GM08714 (cell line): ENCODE measurements around the gene LIMS2.

Experiments used
- H3K4me3 ChIP-seq: fragments of 200-500 bp; sonication (Bioruptor generic); 2 replicates; pipeline ENCODE4 v1.5.1; 2014; ENCODE audit warnings: mild to moderate bottlenecking, low read length, inconsistent platforms
- ZNF274 ChIP-seq: IDR thresholded peaks from 2 replicates; pipeline ENCODE4 v1.6.1; 2012; ENCODE audit warnings: mild to moderate bottlenecking, low read depth, low read length

Gene LIMS2

DNA sequence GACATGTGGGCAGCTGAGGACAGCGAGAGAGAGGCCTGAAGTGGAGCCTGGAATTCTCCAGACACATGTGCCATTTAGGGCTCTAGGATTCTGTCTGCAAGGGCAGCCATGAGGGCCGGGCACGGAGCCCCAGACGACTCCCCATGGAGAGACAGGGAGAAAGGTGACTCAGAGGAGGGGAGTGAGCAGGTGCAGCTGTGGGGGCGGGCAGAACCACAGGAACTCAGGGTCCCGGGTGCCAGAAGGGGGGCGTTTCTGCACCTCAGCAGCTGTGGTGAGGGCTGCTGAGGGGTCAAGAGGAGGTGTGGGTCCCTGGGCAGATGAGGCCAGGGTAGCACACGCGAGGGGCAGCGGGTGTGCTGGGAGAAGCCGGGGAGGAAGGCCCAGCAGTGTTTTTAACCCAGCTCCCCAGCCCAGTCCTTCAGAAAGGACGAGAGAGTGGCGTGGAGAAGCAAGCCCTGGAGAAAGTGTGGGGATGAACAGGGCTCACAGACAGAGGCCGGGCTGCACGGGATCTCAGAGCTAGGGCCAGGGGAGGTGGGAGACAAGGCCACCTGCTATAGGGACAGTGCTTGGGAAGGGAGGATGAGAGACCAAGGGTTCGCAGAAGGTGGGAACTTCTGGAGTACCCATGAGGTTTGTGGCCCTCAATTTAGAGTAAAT lies 21.8 kb downstream of the LIMS2 start:
- no peak for TF ChIP-seq ZNF274
- H3K4me3 ChIP-seq: no peak overlapping the region

DNA sequence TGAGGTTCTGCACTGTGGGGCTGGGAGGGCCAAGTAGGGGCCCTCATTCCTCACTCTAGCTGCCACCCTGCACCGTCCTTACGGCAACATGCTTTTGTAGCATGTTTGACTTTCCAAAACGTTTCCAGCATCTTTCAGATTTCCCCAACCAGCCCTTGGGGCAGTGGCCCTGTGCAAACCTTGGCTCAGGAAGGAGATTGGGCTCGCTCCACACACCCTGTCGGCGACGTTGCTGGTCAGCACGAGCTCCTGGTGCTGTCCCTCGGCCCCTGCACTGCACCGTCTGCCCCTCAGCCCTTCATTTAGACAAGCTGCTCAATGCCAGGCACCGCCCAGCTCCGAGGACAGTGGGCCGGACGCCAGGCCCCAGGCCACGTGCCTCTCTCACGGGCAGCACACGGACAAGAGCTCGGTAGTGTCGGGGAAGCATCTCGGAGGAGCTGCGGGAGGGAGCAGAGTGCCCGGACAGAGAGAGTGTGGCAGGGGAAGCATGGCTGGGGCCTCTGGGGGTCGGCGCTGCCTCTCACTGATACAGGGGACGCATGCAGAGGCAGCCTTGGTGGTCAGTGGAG lies 22.5 kb downstream of the LIMS2 start:
- no peak overlapping the region for H3K4me3 ChIP-seq
- TF ChIP-seq ZNF274: no peak

DNA sequence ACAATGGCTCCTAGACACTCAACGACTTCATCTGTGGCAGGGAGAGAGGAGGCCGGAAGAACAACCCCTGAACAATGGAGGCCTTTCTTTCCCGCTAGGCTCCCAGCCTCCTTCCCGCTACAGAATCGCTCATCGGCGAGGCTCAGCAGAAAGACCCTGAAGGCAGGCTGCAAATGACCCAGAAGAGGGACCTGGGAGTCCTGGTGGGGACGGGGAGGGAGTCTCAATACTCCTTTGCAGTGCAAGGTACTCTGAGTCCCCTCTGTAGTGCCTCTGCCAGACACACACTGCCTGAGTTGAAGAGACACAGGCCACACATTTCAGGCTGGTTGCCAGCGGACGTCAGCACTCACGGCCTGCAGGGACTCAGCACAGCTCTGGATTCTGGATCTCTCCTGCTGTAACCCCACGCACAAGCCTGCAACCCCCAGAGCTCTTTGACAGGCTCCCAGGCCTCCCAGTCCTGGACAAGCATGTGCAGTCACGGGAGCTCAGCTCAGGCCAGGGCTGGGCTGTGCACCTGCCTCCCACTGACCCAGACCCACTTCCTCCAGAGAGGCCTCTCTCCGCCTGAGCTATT lies 23.3 kb downstream of the LIMS2 start:
- no peak overlapping the region for H3K4me3 ChIP-seq
- no peak for TF ChIP-seq ZNF274

DNA sequence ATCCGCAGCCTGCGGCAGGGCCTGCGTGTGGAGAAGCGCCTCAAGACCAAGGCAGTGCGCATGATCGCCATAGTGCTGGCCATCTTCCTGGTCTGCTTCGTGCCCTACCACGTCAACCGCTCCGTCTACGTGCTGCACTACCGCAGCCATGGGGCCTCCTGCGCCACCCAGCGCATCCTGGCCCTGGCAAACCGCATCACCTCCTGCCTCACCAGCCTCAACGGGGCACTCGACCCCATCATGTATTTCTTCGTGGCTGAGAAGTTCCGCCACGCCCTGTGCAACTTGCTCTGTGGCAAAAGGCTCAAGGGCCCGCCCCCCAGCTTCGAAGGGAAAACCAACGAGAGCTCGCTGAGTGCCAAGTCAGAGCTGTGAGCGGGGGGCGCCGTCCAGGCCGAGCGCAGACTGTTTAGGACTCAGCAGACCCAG lies 23.9 kb downstream of the LIMS2 start:
- TF ChIP-seq ZNF274: no peak
- no peak overlapping the region for H3K4me3 ChIP-seq

DNA sequence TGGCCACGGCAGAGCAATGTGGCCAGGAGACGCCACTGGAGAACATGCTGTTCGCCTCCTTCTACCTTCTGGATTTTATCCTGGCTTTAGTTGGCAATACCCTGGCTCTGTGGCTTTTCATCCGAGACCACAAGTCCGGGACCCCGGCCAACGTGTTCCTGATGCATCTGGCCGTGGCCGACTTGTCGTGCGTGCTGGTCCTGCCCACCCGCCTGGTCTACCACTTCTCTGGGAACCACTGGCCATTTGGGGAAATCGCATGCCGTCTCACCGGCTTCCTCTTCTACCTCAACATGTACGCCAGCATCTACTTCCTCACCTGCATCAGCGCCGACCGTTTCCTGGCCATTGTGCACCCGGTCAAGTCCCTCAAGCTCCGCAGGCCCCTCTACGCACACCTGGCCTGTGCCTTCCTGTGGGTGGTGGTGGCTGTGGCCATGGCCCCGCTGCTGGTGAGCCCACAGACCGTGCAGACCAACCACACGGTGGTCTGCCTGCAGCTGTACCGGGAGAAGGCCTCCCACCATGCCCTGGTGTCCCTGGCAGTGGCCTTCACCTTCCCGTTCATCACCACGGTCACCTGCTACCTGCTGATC lies 24.4 kb downstream of the LIMS2 start:
- TF ChIP-seq ZNF274: no peak

DNA sequence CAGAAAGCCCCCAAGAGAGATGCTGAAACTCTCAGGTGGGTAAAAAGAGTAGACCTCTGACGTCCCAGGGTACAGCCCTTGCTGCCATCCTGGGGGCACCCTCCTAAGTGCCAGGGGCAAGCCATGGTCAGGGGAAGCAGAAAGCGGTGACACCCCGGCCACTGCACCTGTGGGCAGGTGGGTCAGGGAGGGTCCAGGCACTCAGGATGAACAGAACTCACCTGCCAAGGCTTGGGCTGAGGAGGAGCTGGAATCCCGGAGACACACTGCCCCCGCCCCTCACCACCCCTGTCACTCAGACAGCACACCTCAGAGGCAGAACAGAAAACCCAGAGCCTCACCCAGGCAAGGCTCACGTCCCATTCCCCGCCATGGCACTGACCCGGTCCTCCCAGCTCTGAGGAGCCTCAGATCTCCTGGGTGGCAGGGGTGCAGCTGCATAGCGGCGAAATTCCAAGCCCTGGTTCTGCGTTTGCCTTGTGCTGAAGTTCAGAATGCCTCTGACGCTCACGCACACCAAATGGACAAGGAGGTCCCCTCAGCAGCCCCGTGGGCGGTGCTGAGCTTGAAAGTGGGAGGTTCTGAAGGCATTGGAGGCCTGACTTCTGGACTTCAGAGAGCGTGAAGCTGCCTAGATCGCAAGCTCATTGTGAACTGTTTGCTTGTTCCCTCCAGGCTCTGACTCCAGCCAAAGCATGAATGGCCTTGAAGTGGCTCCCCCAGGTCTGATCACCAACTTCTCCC lies 25.1 kb downstream of the LIMS2 start:
- TF ChIP-seq ZNF274: no peak
- no peak overlapping the region for H3K4me3 ChIP-seq

More for the DNA sequence above, 24.4 kb downstream of the LIMS2 start:
- no peak overlapping the region for H3K4me3 ChIP-seq

DNA sequence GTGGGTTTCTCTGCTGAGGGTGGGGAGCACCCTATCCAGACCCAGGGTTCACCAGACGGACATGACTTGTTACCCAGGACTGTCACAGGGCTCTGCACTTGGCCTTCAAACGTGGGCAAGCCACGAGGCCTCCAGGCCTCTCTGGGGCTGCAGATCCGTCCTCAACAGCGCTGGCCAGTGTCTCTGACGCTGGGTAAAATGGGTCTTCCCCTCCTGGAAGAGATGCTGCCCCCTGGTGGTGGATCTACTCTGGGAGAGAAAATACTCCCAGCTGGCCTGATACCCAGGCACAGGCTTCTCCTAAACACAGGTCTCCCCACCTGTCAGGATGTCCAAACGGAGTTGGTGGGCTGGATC lies 25.7 kb downstream of the LIMS2 start:
- H3K4me3 ChIP-seq: no peak overlapping the region
- no peak for TF ChIP-seq ZNF274

DNA sequence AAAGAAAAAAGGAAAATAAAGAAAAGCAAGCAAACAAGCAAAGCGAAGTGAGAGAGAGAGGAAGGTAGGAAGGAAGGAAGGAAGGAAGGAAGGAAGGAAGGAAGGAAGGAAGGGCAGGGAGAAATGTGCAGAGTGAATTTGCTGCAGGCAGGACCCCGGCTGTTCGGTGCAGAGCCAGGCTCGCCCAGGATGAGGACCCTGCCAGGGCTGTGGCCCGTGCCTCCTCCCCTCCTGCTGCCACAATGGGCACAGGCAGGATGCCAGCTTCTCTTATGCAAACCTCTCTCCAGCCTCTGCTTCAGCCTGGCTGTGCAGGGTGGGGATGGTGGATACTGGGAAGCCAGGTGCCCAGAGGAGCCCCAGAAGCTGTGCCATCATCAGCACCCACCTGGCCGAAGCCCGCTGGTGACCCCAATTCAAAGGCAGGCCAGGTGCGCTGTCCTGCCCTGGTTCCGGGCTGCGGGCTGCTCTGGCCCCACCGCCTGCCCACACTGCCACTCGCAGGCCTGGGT lies 26.2 kb downstream of the LIMS2 start:
- TF ChIP-seq ZNF274: no peak
- H3K4me3 ChIP-seq: no peak overlapping the region

DNA sequence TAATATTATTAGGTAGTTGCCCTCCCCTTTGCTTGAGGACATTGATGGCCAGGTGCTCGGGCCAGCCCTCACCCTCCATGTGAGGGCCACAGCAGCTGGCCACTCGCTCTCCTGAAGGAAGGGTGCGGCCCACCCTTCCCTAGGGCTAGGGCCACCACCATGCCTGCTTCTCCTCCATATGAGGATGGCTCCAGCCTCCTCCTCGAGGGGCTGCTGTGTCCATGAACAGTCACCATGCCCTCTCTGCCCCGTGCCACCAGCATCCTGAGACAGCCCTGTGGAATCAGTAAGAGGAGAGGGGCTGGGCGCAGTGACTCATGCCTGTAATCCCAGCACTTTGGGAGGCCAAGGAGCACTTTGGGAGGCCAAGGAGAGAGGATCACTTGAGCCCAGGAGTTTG lies 27.0 kb downstream of the LIMS2 start:
- H3K4me3 ChIP-seq: no peak overlapping the region

DNA sequence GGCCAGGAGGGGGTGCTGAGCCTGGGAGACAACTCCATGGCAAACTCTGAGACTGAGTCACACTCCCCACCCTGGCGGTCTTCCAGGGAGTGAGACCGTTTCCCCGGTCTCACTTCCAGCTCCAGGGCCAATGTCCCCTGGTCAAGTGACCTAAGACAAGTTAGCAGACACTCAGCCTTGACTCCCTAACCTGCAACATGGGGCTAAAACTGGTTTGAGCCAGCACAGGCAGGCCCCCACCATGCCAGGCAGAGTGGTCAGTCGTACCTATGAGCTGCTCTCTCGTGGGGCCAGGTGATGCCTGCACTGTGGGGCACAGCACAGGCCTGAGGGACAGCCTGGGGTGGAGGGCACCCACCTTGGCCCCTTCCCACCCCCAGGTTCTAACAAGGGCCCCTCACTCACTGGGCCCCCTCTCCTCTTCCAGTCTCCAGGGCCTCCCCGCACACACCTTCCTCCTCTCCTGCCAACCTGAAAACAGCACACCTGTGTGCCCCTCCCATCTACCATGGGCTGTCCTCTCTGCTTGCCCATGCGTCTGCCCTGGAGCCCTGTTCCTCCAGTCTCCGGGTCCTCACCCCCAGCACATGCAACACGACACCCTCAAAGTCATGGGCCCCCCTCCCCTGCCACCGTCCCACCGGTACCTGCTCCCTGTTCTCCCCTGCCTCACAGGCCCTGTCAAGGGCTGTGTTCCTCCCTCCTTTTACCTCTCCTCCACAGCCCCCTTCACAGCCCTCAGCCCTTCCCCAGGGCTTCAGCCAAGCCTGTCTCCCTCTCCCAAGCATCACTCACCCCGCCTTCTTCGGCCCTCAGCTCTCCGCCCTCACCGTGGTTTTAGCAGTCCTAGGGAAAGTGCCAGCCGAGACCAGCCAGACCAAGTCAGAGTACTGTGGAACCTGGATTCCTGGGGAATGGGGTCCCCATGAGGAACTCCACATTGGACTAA lies 27.8 kb downstream of the LIMS2 start:
- TF ChIP-seq ZNF274: no peak

More for the DNA sequence above, 27.0 kb downstream of the LIMS2 start:
- TF ChIP-seq ZNF274: no peak

DNA sequence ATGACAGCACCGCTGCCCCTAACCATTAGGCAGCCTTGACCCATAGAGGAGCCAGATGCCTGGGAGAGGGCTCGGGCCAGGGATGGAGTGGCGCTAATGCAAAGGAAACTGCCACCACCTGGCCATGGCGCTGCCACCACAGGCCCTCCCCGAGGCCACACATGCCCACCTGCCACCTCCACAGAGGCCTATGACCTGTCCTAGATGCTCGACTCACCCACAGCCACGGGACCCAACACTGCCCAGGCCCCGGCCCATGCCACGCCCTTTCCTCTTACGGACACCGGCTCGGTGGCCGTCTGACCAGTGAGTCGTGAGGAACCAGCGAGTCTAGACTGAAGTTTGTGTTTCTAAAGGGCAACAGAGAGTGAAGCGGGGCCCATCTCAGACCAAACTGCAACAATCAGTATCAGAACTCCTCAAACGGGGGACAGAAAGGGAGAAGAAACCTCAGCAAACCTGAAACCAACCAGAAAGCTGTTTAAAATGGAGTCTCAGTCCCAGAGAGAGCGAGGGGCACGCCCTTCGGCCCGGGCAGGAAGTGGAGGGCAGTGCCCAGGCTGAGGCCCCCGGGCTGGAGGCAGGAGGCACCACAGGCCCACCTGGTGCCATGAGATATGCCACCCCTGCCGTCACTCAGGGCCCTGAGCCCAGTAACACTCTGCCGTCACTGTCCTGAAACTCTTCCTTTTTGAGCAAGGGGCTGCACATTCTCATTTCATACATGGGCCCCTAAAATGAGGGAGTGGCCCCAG lies 28.7 kb downstream of the LIMS2 start:
- H3K4me3 ChIP-seq: no peak overlapping the region
- TF ChIP-seq ZNF274: no peak

More for the DNA sequence above, 27.8 kb downstream of the LIMS2 start:
- H3K4me3 ChIP-seq: no peak overlapping the region

DNA sequence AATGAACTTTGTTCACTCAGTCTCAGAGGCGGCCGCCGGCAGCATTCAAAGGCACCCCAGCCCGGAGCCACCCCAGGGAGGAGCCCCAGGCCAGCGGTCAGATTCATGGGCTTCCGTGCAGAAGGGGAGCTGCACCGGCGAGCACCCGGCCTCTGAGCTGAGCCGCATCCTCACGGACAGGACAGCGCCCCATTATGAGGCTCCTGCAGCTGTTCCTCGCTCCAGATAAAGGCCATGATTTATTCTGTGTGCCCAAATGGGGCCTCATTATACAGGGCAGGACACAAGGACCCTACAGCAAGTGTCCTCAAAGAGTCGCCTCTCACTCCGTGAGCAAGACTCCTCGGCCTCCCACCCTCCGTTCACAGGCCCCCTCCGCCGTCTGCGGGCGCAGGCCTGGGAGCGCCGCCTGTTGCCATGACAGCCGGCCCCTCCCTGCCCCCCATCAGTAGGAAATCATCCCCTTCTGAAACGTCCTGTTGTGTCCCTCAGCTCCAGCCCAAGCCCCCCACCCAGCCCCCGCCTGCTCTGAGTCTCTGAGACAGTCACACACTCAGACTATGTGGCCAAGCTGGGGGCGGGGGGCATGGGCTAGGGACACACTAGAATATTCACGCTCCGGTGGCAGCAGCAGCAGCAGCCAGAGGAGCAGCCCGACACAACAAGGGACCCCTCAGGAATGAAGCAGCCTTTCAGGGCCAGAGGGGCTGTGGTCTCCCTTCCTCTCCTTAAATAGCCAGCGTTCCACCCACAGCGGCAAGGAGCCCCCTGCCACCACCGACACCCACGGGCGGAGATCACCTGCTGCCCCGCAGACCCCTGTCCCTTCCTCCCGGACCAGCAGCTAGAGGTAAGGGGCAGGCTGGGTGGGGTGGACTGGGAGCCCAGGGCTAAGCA lies 29.7 kb downstream of the LIMS2 start, which contains the start of gene GPR17:
Gene GPR17, plus strand, starts transcription at position 759 of the 897 bp plus-strand sequence. CDS start 4,583 bp downstream, outside the sequence.
- no peak within 1 kb of the TSS for H3K4me3 ChIP-seq
- TF ChIP-seq ZNF274: no peak
